Natural killer cell (primary cell): ENCODE measurements around the gene VASH2. TPM values are rescaled to one million over a fixed set of nuclear protein-coding genes. Genes with fewer than 3 reads are reported as not detected.

Source experiments
- ATAC-seq, 3 donors: fragments of 150-1000 bp in 2 of 3; fragments of 200-7000 bp in 1 of 3; cut with Tn5 transposase; 1 replicate in 1 of 3; 2 replicates in 2 of 3; pipeline ENCODE4 v1.10.0; 2021; ENCODE audit warnings: mild to moderate bottlenecking in 2 of 3, moderate library complexity in 2 of 3
- DNase-seq, 2 donors: peaks; one replicate each; pipeline versions ENCODE4 v3.0.0 to v3.0.0-alpha.2; 2013 to 2021; ENCODE audit warnings: mixed read lengths in 1 of 2
- H3K27ac ChIP-seq: one replicate; pipeline ENCODE4 v1.5.1; 2013; ENCODE audit warnings: mild to moderate bottlenecking, low read length
- H3K27me3 ChIP-seq: one replicate; pipeline ENCODE4 v1.6.1; 2013; ENCODE audit warnings: low read length; ENCODE audit not compliant: control insufficient read depth, insufficient read depth
- H3K36me3 ChIP-seq: one replicate; pipeline ENCODE4 v1.6.1; 2013; ENCODE audit warnings: low read length; ENCODE audit not compliant: control insufficient read depth, insufficient read depth
- H3K4me1 ChIP-seq: one replicate; pipeline ENCODE4 v1.6.1; 2013; ENCODE audit warnings: low read length; ENCODE audit not compliant: control insufficient read depth, insufficient read depth
- H3K4me3 ChIP-seq: one replicate; pipeline ENCODE4 v1.5.1; 2013; ENCODE audit warnings: low read length
- H3K9me3 ChIP-seq: one replicate; pipeline ENCODE4 v1.6.1; 2013; ENCODE audit warnings: low read length; ENCODE audit not compliant: control insufficient read depth, insufficient read depth
- H3K27ac Mint-ChIP-seq, 2 donors: one replicate each; pipeline ENCODE4 v1.8.0; 2022; ENCODE audit warnings: mild to moderate bottlenecking in 2 of 2, mixed read lengths in 2 of 2, moderate library complexity in 1 of 2
- H3K27me3 Mint-ChIP-seq, 2 donors: one replicate each; pipeline ENCODE4 v1.8.0; 2022; ENCODE audit warnings: low read depth in 2 of 2, mixed read lengths in 2 of 2
- H3K36me3 Mint-ChIP-seq: one replicate; pipeline ENCODE4 v1.8.0; 2022; ENCODE audit warnings: mixed read lengths
- H3K4me1 Mint-ChIP-seq, 2 donors: one replicate each; pipeline ENCODE4 v1.8.0; 2022; ENCODE audit warnings: mixed read lengths in 2 of 2
- H3K4me3 Mint-ChIP-seq: one replicate; pipeline ENCODE4 v1.8.0; 2022; ENCODE audit warnings: mild to moderate bottlenecking, moderate library complexity, mixed read lengths
- H3K9me3 Mint-ChIP-seq, 2 donors: one replicate each; pipeline ENCODE4 v1.8.0; 2022; ENCODE audit warnings: mixed read lengths in 2 of 2
- WGBS: methylation state at CpG from one replicate; pipeline ENCODE4 v1.1.7; 2013; ENCODE audit warnings: missing lambda C conversion rate; ENCODE audit not compliant: insufficient coverage; 5-methylcytosine and 5-hydroxymethylcytosine counted together
- intact Hi-C: fragments of 100-400 bp; cut with micrococcal nuclease; formaldehyde crosslinking; loops from one replicate; pipeline ENCODE4 v1.14.2; 2022
- total RNA-seq, 4 donors: library from RNA; stranded (reverse); fragments of 120-200 nt in 1 of 4; gene quantifications; one replicate each; pipeline versions ENCODE4 v1.2.3 to v1.2.4, GENCODE V29; 2013 to 2022
- TF ChIP-seq, protein P1 (sequence below): fragments of 200-600 bp; IDR thresholded peaks from one replicate; pipeline ENCODE4 v1.8.0; 2022; ENCODE audit warnings: antibody characterized with exemption

Gene VASH2
- total RNA-seq, 3 donors from 2014 or later (not counting 1 experiment from before 2014, with no cell fraction given) = not detected

DNA sequence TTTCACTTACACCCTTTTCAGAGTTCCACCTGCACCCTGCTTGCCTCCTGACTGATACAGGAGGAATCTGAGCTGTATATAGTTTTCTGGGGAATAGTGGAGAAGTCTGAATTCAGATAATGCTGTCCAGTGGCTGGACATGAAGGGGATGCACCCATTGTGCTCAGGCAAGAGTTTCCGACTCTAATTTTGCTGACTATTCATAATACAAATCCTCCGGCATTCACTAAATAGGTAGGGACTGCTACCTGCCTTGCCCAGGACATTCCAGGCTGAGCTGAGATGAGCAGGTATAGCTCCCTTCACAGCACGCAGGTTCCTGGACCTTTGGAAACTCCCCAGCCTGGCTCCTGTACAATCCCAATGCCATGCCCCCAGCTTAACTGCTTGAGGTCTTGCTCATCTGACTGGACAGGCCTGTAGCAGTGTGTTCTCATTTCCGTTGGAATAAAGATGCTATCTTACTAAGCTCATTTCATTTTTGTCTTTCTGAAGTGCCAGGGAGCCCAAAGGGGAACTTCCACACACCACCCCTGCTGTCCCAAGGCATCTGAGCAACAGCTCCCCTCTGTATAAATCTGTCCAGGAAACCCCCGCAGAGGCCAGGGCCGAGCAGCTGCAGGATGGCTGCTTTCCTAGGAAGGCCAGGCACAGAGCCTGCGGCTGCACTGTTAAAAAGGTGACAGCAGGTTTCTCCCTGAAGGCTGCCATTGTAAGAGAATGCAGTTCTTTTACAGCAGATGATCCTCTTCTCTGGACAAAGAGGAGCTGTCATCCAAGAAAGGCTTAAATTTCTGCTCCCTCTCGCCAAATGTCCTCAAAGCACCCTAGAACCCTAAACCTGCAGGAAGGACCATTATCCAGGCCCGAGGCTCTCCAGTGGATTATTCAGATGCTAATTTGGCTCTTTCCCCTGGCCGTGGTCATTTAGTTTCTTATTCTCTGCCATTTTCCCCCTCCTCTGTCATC lies 21.7 kb upstream of the VASH2 start:
- Mint-ChIP-seq H3K4me1 (no peaks in the 10 kb centered on the region), H3K9me3 (no peaks in the 10 kb centered on the region), H3K27me3 (peaks cover 0 to 9% of the 10 kb centered on the region in 2 donors), H3K4me3 (no peak overlapping the region), H3K27ac (no peak overlapping the region), H3K36me3 (no peaks in the 10 kb centered on the region)
- TF ChIP-seq, protein P1, sequence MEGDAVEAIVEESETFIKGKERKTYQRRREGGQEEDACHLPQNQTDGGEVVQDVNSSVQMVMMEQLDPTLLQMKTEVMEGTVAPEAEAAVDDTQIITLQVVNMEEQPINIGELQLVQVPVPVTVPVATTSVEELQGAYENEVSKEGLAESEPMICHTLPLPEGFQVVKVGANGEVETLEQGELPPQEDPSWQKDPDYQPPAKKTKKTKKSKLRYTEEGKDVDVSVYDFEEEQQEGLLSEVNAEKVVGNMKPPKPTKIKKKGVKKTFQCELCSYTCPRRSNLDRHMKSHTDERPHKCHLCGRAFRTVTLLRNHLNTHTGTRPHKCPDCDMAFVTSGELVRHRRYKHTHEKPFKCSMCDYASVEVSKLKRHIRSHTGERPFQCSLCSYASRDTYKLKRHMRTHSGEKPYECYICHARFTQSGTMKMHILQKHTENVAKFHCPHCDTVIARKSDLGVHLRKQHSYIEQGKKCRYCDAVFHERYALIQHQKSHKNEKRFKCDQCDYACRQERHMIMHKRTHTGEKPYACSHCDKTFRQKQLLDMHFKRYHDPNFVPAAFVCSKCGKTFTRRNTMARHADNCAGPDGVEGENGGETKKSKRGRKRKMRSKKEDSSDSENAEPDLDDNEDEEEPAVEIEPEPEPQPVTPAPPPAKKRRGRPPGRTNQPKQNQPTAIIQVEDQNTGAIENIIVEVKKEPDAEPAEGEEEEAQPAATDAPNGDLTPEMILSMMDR = no peak
- no peak for ATAC-seq
- H3K4me3 ChIP-seq = no peak overlapping the region
- WGBS = 60% methylated on average over 10 of the region's 10 CpGs
- no peaks in the 10 kb centered on the region for H3K9me3 ChIP-seq
- no peaks in the 10 kb centered on the region for H3K36me3 ChIP-seq
- H3K27ac ChIP-seq = no peak overlapping the region
- no peak for DNase-seq
- no peaks in the 10 kb centered on the region for H3K27me3 ChIP-seq
- no peaks in the 10 kb centered on the region for H3K4me1 ChIP-seq
- intact Hi-C loops = no loop called here

DNA sequence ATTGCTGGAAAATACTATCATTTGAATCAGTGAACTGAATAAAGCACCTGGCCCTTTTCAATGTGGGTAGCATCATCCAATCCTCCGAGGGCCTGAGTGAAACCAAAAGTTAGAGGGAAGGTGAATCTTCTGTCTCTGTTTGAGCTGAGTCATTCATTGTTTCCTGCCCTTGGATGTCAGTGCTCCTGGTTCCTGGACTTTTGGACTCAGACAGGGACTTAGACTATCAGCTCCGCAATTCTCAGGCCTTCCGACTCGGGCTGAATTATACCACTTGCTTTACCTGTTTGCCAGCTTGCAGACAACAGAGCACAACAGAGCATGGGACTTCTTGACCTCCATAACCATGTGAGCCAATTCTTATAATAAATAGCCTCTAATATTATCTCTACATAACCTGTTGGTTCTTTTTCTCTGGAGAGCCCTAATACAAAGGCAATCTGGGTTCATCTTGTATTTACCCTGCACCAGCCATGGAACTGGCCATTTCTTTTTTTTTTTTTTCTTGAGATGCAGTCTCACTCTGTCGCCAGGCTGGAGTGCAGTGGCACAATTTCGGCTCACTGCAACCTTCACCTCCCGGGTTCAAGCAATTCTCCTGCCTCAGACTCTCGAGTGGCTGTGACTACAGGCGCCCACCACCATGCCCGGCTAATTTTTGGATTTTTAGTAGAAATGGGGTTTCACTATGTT lies 19.2 kb upstream of the VASH2 start:
- Histone ChIP-seq H3K9me3 (no peaks in the 10 kb centered on the region), H3K4me1 (no peaks in the 10 kb centered on the region), H3K4me3 (no peak overlapping the region), H3K27ac (no peak overlapping the region), H3K36me3 (no peaks in the 10 kb centered on the region), H3K27me3 (no peaks in the 10 kb centered on the region)
- no peaks in the 10 kb centered on the region for H3K9me3 Mint-ChIP-seq
- no peak for DNase-seq
- no peak overlapping the region for H3K27ac Mint-ChIP-seq
- TF ChIP-seq, protein P1 = no peak
- H3K4me1 Mint-ChIP-seq = no peaks in the 10 kb centered on the region
- ATAC-seq = no peak
- H3K36me3 Mint-ChIP-seq = no peaks in the 10 kb centered on the region
- 88% methylated on average over 10 of the region's 10 CpGs for WGBS
- intact Hi-C loops = no loop called here
- H3K4me3 Mint-ChIP-seq = no peak overlapping the region
- H3K27me3 Mint-ChIP-seq = peaks cover 0 to 3% of the 10 kb centered on the region in 2 donors

DNA sequence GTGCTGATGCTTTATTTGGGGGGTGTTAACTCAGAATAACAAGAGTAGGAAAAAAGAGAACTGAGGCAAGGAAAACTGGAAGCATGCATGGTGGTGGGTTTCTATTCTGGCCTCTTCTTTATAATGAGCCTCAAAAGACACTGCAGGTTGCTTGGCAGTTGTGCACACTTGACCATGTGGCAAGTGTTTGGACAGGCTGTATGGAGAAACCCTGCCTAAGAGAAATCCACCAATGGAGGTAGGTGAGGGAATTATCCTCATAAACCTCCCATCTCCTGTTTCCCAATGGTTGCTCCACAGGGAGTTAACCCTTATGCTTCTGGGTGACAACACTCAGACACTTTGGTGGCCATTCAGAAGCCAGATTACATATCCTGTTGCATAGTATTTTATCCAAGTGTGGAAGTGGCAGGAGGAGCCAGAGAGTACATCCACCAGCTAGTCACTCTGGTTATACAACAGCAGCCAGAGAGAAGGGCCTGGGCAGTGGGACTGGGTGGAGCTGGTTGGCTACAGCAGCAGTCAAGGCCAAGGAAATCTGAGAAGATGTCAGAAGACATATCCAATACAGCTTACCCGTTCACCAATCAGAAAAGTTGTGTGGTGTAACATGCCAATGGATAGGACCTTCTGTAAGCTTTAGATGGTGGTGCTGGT lies 16.4 kb upstream of the VASH2 start:
- Mint-ChIP-seq H3K9me3 (no peaks in the 10 kb centered on the region), H3K4me1 (no peaks in the 10 kb centered on the region), H3K36me3 (no peaks in the 10 kb centered on the region), H3K27me3 (peaks cover 0 to 3% of the 10 kb centered on the region in 2 donors), H3K27ac (no peak overlapping the region), H3K4me3 (no peak overlapping the region)
- DNase-seq (no peak), ATAC-seq (no peak)
- no peaks in the 10 kb centered on the region for H3K4me1 ChIP-seq
- WGBS = no CpG with 5 or more reads among the region's 1 CpG
- no peaks in the 10 kb centered on the region for H3K36me3 ChIP-seq
- H3K27ac ChIP-seq = no peak overlapping the region
- intact Hi-C loops = no loop called here
- no peaks in the 10 kb centered on the region for H3K9me3 ChIP-seq
- H3K27me3 ChIP-seq = no peaks in the 10 kb centered on the region
- TF ChIP-seq, protein P1 = no peak
- no peak overlapping the region for H3K4me3 ChIP-seq
